Heart left ventricle (tissue), 16 donors: ENCODE data around the gene TAL2. TPM values are rescaled to one million over a fixed set of nuclear protein-coding genes. Genes with fewer than 3 reads are reported as not detected.

Source experiments
- ATAC-seq, 4 donors: fragments of 200-7000 bp; cut with Tn5 transposase; one replicate each; pipeline ENCODE4 v1.9.1; 2020 to 2022; ENCODE audit warnings: moderate library complexity in 4 of 4, mild to moderate bottlenecking in 3 of 4, moderate number of reproducible peaks in 1 of 4
- DNase-seq, 5 donors: peaks; one replicate each; pipeline ENCODE4 v3.0.0-alpha.2; 2020
- H3K27ac ChIP-seq, 12 donors: fragments of 200-600 bp; sonication (generic) in 4 of 12; one replicate each; pipeline versions ENCODE4 v1.5.0 to v1.8.0; 2016 to 2022; ENCODE audit warnings: mild to moderate bottlenecking in 2 of 12
- H3K27me3 ChIP-seq, 9 donors: fragments of 200-600 bp; sonication (generic) in 2 of 9; one replicate each; pipeline versions ENCODE4 v1.5.1 to v1.8.0; 2016 to 2022; ENCODE audit warnings: mild to moderate bottlenecking in 3 of 9
- H3K36me3 ChIP-seq, 9 donors: fragments of 200-600 bp; sonication (generic) in 2 of 9; one replicate each; pipeline versions ENCODE4 v1.5.0 to v1.8.0; 2018 to 2022; ENCODE audit warnings: mild to moderate bottlenecking in 2 of 9
- H3K4me1 ChIP-seq, 12 donors: fragments of 200-600 bp; sonication (generic) in 4 of 12; one replicate each; pipeline versions ENCODE4 v1.5.0 to v1.8.0; 2016 to 2022; ENCODE audit warnings: mild to moderate bottlenecking in 3 of 12
- H3K4me3 ChIP-seq, 12 donors: fragments of 200-600 bp; sonication (generic) in 4 of 12; one replicate each; pipeline versions ENCODE4 v1.5.0 to v1.8.0; 2017 to 2022; ENCODE audit warnings: mild to moderate bottlenecking in 9 of 12, moderate library complexity in 4 of 12
- H3K9me3 ChIP-seq, 12 donors: fragments of 200-600 bp; sonication (generic) in 4 of 12; one replicate each; pipeline versions ENCODE4 v1.5.0 to v1.8.0; 2016 to 2022; ENCODE audit warnings: mild to moderate bottlenecking in 1 of 12
- POLR2A ChIP-seq, 2 donors: fragments of 450-650 bp; IDR thresholded peaks; one replicate each; pipeline ENCODE4 v1.6.1; 2017; ENCODE audit warnings: antibody characterized with exemption in 2 of 2, mild to moderate bottlenecking in 2 of 2, moderate library complexity in 2 of 2
- WGBS, 4 donors: extraction: QIAGEN DNeasy Blood & Tissue Kit in 2 of 4; methylation state at CpG; one replicate each; pipeline versions ENCODE4 v1.1.5 to v1.1.7; 2013 to 2018; 5-methylcytosine and 5-hydroxymethylcytosine counted together
- intact Hi-C, 10 donors: fragments of 100-400 bp; cut with DNase I; formaldehyde crosslinking; loops; one replicate each; pipeline versions ENCODE4 v1.11.1 to v1.14.2; 2022
- polyA plus RNA-seq, 2 donors: library from polyadenylated mRNA; stranded (reverse); fragments of 200-250 nt; gene quantifications; one replicate each; pipeline ENCODE4 v1.2.3, GENCODE V29; 2013
- total RNA-seq, 9 donors: library from RNA; depleted of rRNA in 2 of 9; stranded (reverse); fragments of >200 nt in 2 of 9; fragmentation: NEBNext Ultra II Directional in 3 of 9; extraction: Animal tissue kit (Norgen Biotek cat#: 25700) in 3 of 9; gene quantifications; one replicate each; pipeline versions ENCODE4 v1.1.0 to v1.2.4, GENCODE V29; 2016 to 2023
- TF ChIP-seq, protein P1 (sequence below), 12 donors: fragments of 200-600 bp; sonication (generic) in 4 of 12; IDR thresholded peaks; one replicate each; pipeline versions ENCODE4 v1.5.0 to v1.8.0; 2018 to 2022; ENCODE audit warnings: antibody characterized with exemption in 12 of 12, mild to moderate bottlenecking in 5 of 12
- donor health status: ischemic (EF 13 %, LVEDD 7.1; RV severe dilation, severe dysfunction).
- donor health status: healthy with polysubstance abuse.
- donor health status: DM: no; HTN: yes; CAD: no.
- donor health status: DM: no; HTN: no; CAD: no.
- donor health status: ischemic (EF 25% LVEDD 6.9; RV normal size, moderate dysfunction).
- donor health status: ischemic (EF 25% LVEDD 5.7; RV mildly dilated, moderate dysfunction).
- donor health status: healthy.
- donor health status: DM: yes; HTN: yes; CAD: no.
- donor health status: ischemic (EF 35%, LVEDD 5.7; RV mildly dilated, moderate dysfunction).
- donor health status: nonischemic (EF 11% LVEDD 7.7; RV severe dilation, severe dysfunction).
- donor health status: DM: yes; HTN: yes; CAD: no.
- donor health status: PGD.
- donor health status: ischemic (EF 29% LVEDD 5.4; RV normal size, mild dysfunction).
- donor health status: nonischemic (EF 23%, LVEDD 6.1; RV moderate dilation, normal function).

Gene TAL2
- total and polyA plus RNA-seq, 11 donors: 0.46 TPM; not detected in 10

DNA sequence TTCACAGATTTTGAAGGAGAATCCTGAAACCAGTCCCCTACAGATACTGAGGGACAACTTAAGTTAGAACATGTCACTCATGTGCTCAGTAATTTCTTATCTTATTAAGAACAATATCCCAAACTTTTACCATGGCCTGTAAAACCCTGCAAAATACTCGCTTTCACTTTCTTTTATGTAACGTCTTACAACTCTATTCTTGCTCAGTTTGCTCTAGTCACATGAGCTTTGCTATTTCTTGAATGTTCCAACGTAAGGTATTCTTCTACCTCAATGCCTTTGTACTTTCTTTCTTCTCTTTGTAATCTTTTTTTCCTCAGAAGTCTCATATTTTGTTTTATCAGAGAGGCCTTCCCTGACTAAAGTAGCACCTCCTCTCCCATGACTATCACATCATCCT is 46.1 kb downstream of the TAL2 start:
- Histone ChIP-seq H3K27ac (peak overlapping the region in 1 of 12 donors; percentile 2), H3K27me3 (no peaks in the 10 kb centered on the region), H3K4me1 (peaks cover 0 to 26% (median 4%) of the 10 kb centered on the region in 12 donors), H3K4me3 (no peak overlapping the region), H3K9me3 (no peaks in the 10 kb centered on the region), H3K36me3 (peaks cover 0 to 14% (median 0%) of the 10 kb centered on the region in 9 donors)
- intact Hi-C loops: no loop called here
- WGBS, 4 donors: 57 to 69% (median 61%) methylated on average over 3 of the region's 3 CpGs
- no peak for DNase-seq
- ATAC-seq: no peak
- TF ChIP-seq, protein P1, sequence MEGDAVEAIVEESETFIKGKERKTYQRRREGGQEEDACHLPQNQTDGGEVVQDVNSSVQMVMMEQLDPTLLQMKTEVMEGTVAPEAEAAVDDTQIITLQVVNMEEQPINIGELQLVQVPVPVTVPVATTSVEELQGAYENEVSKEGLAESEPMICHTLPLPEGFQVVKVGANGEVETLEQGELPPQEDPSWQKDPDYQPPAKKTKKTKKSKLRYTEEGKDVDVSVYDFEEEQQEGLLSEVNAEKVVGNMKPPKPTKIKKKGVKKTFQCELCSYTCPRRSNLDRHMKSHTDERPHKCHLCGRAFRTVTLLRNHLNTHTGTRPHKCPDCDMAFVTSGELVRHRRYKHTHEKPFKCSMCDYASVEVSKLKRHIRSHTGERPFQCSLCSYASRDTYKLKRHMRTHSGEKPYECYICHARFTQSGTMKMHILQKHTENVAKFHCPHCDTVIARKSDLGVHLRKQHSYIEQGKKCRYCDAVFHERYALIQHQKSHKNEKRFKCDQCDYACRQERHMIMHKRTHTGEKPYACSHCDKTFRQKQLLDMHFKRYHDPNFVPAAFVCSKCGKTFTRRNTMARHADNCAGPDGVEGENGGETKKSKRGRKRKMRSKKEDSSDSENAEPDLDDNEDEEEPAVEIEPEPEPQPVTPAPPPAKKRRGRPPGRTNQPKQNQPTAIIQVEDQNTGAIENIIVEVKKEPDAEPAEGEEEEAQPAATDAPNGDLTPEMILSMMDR (IDR thresholded peaks at IDR 0.05): no peak
- no peak for TF ChIP-seq POLR2A (IDR thresholded peaks at IDR 0.05)

DNA sequence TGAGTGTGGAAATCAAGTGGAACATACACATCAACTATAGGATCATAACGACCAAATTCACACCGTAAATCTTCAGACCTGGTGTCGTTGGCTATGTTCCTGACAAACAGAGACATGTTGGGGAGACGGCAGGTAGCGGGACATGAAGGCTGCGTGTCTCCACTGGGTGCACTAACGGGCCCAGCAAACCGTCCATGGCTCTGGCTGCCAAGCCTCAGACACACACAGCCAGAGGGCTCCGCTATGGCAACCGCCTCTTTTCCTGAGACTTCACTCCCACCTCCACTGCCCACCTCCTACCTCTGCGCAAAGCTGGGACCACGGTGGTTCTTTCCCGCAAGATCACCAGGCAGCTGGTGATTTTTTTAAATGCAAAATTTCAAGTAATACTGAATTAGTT is 48.4 kb downstream of the TAL2 start:
- intact Hi-C loops: loop anchor here in 5 of 10 donors (5.0 to 10.0 kb wide), 5 partner anchors 53 to 276 kb away; partner anchors contain the start of gene FSD1L (in 1 of the 5)
- H3K9me3 ChIP-seq: no peaks in the 10 kb centered on the region
- no peak for DNase-seq
- no peak overlapping the region for H3K4me3 ChIP-seq
- peak overlapping the region in 1 of 12 donors; percentile 61 for H3K27ac ChIP-seq
- peaks cover 0 to 14% (median 0%) of the 10 kb centered on the region in 9 donors for H3K36me3 ChIP-seq
- ATAC-seq: no peak
- no peaks in the 10 kb centered on the region for H3K27me3 ChIP-seq
- TF ChIP-seq POLR2A (IDR thresholded peaks at IDR 0.05): no peak
- TF ChIP-seq, protein P1 (IDR thresholded peaks at IDR 0.05): no peak
- H3K4me1 ChIP-seq: peaks cover 0 to 14% (median 2%) of the 10 kb centered on the region in 12 donors
- WGBS, 4 donors: 92 to 97% (median 95%) methylated on average over 13 of the region's 13 CpGs

DNA sequence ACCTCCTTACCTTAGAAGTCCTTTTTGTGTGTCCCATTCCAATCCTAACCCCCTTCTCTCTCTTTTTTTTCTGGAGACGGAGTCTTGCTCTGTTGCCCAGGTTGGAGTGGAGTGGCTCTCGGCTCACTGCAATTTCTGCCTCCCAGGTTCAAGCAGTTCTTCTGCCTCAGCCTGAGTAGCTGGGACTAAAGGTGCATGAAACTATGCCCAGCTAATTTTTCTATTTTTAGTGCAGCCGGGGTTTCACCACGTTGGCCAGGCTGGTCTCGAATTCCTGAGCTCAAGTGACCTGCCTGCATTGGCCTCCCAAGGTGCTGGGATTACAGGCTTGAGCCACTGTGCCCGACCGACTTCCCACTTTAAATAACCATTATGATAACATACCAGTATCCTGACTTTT is 49.6 kb downstream of the TAL2 start:
- H3K9me3 ChIP-seq: no peaks in the 10 kb centered on the region
- H3K4me3 ChIP-seq: peak overlapping the region in 2 of 12 donors; percentile 17 to 33
- peak; percentile 71 to 79 (median 74) for ATAC-seq
- H3K36me3 ChIP-seq: peaks cover 0 to 5% (median 0%) of the 10 kb centered on the region in 9 donors
- peaks cover 0 to 14% (median 2%) of the 10 kb centered on the region in 12 donors for H3K4me1 ChIP-seq
- H3K27me3 ChIP-seq: no peaks in the 10 kb centered on the region
- intact Hi-C loops: loop anchor here in 5 of 10 donors (5.0 to 10.0 kb wide), 5 partner anchors 55 to 277 kb away; partner anchors contain the start of gene FSD1L (in 1 of the 5)
- TF ChIP-seq POLR2A (IDR thresholded peaks at IDR 0.05): no peak
- TF ChIP-seq, protein P1 (IDR thresholded peaks at IDR 0.05): no peak
- WGBS, 4 donors: 42 to 57% (median 54%) methylated on average over 7 of the region's 7 CpGs
- peak in 2 of 5 donors; percentile 58 to 69 for DNase-seq
- H3K27ac ChIP-seq: peak overlapping the region in 9 of 12 donors; percentile 23 to 67 (median 60)

DNA sequence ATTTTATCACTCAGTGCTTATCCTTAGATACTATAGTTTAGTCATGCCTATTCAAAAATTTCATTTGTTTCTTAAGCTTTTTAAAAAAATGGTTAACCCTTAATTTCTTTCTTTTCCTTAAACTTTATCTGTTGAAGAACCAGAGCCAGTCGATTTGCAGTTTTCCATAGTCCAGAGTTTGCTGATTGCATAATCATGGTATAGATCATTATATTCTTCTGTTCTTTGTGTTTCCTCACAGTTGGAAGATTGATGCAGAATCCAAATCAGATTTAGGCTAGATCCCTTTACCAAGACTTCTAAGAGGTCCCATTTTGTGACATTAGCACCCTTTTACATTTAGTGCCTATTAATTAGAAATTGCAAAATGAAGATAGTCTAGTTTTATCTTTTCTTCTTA is 50.0 kb downstream of the TAL2 start:
- H3K36me3 ChIP-seq: peaks cover 0 to 3% (median 0%) of the 10 kb centered on the region in 9 donors
- TF ChIP-seq POLR2A (IDR thresholded peaks at IDR 0.05): no peak
- TF ChIP-seq, protein P1 (IDR thresholded peaks at IDR 0.05): no peak
- H3K27ac ChIP-seq: peak overlapping the region in 7 of 12 donors; percentile 11 to 67 (median 53)
- no peaks in the 10 kb centered on the region for H3K27me3 ChIP-seq
- no peak for DNase-seq
- ATAC-seq: no peak
- H3K4me3 ChIP-seq: no peak overlapping the region
- no peaks in the 10 kb centered on the region for H3K9me3 ChIP-seq
- intact Hi-C loops: loop anchor here in 5 of 10 donors (5.0 to 10.0 kb wide), 5 partner anchors 55 to 277 kb away; partner anchors contain the start of gene FSD1L (in 1 of the 5)
- H3K4me1 ChIP-seq: peaks cover 0 to 14% (median 2%) of the 10 kb centered on the region in 12 donors
- WGBS, 4 donors: 53 to 71% (median 67%) methylated on average over 1 of the region's 1 CpG

Other genes with a start within 250 kb of the TAL2 start
- 10 to 100 TPM in 2 of 9 donors, 1 to 10 TPM in 7; 3.7 to 14.0 (median 8.7) TPM for gene FSD1L, start 214.4 kb upstream of the TAL2 start, total RNA-seq
- gene FSD1L, start 214.4 kb upstream of the TAL2 start, polyA plus RNA-seq: 1 to 10 TPM; 2.1 to 4.4 TPM
- gene FKTN, start 104.3 kb upstream of the TAL2 start, total RNA-seq: 10 to 100 TPM in 3 of 9 donors, 1 to 10 TPM in 6; 3.5 to 12.9 (median 7.2) TPM
- 1 to 10 TPM; 2.3 to 4.0 TPM for gene FKTN, start 104.3 kb upstream of the TAL2 start, polyA plus RNA-seq
- gene TMEM38B, start 32.1 kb downstream of the TAL2 start, total RNA-seq: 10 to 100 TPM; 39.9 to 66.9 (median 52.0) TPM
- 10 to 100 TPM; 17.2 to 32.1 TPM for gene TMEM38B, start 32.1 kb downstream of the TAL2 start, polyA plus RNA-seq